ENCODE measurements around the gene KLHL10.
A peak's percentile ranks its signal among the peaks of the same experiment; 100 is the strongest.
"Not testable (repeated sequence)": the region's sequence is repeated elsewhere in the genome, so short reads cannot be mapped to it uniquely, and the experiment has no call there.

The KLHL10 gene

GRCh38 chr17:41851382-41851781, 13.8 kb downstream of the KLHL10 start:
- not testable (repeated sequence) for DNase-seq (ENCODE audit: low spot score)

DNA sequence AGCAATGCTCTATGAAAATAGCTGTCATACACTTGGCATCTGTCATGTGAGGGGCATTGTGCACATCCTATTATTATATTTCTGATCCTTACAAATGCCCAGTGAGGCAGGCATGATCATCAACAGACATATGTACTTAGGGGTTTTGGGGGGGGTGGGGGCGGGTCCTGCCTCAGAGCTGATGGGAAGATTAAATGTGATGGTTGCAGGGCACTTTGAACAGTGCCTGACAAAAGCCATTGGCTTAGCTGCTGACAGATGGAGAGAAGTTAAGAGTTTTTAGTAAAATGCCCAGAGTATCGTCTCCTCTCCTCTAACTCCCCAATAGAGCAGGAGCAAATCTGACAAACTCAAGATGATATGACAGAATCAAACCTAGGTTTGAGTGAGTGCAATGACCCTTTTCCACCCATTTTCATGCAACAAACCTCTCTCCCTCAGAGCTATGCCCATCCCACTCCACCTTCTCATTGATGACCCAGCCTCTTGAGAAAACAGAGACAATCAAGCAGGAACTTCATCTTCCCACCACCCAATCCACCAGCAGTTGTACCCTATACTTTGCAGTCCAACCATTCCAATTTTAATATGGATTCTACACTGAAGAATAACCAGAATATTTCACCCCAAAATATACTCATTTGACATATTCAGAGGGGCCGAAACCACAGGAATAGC, 22.8 kb downstream of the KLHL10 start:
- no peak for DNase-seq (ENCODE audit: low spot score)

- no peak for DNase-seq (ENCODE audit: low spot score)
Measured at GRCh38 chr17:41863074-41863848, 25.6 kb downstream of the KLHL10 start.

GRCh38 chr17:41864498-41864835, 26.8 kb downstream of the KLHL10 start:
- no peak for DNase-seq (ENCODE audit: low spot score)

DNA sequence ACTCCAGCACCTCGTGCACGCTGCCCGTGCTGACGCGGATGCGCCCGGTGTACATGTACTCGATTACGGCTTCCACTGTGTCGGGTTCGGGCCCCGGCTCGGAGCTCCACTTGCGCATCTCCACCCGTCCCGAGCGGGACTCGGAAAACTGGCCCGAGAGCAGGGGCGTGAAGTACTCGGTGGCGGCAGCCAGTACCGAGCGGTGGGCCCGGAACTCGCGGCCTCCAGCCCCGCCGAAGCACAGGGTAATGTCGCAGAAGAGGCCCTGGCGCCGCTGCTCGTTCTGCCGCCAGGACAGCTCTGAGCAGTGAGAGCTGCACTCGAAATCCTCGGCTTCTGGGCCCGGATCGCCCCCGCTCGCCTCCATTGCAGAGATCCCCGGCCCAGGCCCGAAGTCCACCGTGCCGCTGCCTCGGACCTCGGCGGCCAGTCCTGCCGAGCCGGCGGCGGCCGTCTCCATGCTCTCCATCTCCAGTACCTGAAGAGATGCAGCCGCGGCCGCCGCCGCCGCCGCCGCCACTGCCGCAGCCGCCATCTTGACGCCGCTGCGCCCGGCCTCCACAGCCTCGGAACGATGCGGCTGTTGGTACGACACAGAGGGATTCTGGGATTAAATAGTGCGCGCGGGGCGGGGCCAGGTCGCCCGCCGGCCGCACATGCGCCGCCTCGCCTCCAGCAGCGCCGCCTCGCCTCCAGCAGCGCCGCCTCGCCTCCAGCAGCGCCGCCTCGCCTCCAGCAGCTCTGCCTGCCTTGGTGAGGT, 27.4 kb downstream of the KLHL10 start, which contains the start of gene KLHL11:
Gene KLHL11 (minus strand): TSS at position 588 of the 760 bp plus-strand sequence. CDS start 53 bp downstream, at position 535.
- DNase-seq (ENCODE audit: low spot score) = peak; percentile 85

DNA sequence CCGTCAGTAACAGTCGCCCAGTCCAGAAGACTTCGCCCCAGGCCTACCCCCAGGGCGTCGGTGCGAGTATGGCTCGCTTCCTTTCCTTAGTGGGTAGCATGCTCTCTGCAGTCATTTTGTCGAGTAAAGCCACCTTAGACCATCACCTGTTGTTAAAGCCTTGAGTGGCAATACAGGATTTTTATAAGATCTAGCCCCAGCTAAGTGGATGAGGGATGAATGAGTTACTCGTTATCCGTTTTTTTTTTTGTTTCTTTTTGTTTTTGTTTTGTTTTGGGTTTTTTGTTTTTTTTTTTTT, 27.9 kb downstream of the KLHL10 start:
- no peak for DNase-seq (ENCODE audit: low spot score)

GRCh38 chr17:41868568-41868967, 30.9 kb downstream of the KLHL10 start:
- DNase-seq (ENCODE audit: low spot score) = no peak

- no peak for DNase-seq (ENCODE audit: low spot score)
Measured at GRCh38 chr17:41869426-41869825, 31.8 kb downstream of the KLHL10 start.

GRCh38 chr17:41870097-41870496, 32.5 kb downstream of the KLHL10 start:
- DNase-seq (ENCODE audit: low spot score) = no peak

DNA sequence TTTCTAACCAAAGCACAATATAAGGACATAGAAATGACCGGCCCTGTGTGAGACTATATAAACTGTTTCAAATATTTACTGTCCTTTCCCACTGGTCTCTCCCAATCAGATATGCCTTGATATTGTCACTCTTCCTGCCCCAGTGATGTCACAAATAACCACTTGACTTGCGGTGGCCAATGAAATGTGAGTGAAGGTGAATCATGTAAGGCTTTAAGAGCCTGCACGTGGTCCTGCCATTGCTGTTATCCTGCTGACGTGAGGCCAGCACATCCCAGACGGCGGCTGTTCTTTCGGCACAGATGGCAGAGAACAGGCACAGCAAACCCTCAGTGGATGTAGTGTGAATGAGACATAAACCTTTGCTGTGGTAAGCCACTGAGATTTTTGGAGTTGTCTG, 33.0 kb downstream of the KLHL10 start:
- DNase-seq (ENCODE audit: low spot score) = no peak

DNA sequence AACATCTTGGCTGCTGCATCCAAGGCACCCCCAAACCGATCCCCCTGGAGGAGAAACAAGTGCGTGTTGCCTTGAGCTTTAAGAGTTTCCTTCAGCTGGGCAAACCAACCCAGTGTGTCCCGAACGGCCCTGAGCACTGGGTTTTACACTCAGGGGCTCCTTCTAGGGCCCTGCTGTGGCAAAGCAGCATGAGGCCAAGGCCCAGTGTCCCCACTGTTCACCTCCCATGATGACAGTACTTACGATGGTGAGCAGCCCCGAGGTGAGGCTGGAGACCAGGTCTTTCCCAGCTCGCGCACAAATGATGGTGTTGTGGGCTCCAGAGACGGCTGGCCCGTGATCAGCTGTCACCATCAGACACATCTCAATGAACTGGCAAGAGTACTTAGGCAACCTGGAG, 34.2 kb downstream of the KLHL10 start:
- no peak for DNase-seq (ENCODE audit: low spot score)

- DNase-seq (ENCODE audit: low spot score) = no peak
Measured at GRCh38 chr17:41873559-41874292, 36.1 kb downstream of the KLHL10 start.

- not testable (repeated sequence) for DNase-seq (ENCODE audit: low spot score)
Measured at GRCh38 chr17:41874293-41874670, 36.7 kb downstream of the KLHL10 start.

DNA sequence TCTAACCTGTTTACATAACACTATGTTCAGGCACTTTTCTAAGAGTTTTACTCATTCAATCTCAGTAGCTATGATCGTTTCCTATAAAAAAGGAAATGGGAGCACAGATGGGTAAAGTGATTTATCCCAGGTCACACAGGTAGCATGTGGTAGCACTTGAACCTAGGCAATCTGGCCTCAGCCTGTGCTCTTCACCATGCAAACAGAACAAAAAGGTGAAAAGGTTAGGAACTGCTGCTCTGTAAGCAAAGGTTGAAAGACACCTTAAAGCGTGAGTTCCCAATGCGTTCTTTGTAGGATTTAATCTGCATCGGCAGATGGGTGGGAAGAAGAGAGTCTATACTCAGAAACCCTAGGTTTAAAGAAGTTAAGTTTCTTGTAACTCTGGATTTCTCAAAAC, 42.5 kb downstream of the KLHL10 start:
- no peak for DNase-seq (ENCODE audit: low spot score)

- no peak for DNase-seq (ENCODE audit: low spot score)
Measured at GRCh38 chr17:41882756-41883155, 45.1 kb downstream of the KLHL10 start.

DNA sequence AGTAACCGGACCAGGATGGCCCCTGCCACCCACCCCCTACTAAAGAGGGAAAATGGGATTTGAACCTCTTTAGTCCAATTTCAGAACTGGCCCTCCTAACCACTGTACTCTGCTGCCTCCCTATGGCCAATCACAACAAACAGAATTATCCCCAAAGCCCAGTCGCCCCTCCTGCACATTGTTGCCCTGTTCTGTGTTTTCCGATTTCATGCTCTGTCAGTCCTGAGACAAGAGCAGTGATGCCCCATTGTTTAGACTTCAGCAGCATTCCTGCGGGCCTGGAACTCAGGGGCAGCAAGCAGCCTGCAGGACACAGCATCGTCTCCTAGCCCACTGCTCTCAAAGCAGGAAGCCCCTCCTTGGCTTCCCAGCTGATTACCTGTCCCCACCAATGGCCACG, 48.1 kb downstream of the KLHL10 start:
- DNase-seq (ENCODE audit: low spot score) = no peak

DNA sequence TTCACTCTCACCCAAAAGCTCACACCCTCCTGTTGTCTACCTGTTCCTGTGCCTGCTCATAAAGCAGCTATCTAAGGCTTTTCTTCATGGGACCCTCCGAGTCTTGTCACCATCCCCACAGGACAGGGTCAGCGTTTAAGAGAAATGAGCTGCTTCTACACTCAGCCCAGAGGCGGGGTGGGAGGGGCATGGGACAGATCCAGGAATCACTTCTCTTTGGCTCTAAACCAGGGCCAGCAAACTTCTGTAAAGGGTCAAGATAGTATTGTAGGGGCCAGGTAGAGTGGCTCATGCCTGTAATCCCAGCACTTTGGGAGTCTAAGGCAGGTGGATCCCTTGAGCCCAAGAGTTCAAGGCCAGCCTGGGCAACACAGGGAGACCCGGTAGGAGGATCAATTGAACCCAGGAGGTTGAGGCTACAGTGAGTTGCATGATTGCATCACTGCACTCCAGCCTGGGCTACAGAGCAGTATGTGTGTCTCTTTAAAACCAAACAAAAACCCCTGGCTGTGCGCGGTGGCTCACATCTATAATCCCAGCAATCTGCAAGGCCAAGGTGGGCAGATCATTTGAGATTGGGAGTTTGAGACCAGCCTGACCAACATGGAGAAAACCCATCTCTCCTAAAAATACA, 50.8 kb downstream of the KLHL10 start:
- no peak for DNase-seq (ENCODE audit: low spot score)

GRCh38 chr17:41891135-41892020, 53.8 kb downstream of the KLHL10 start:
- DNase-seq (ENCODE audit: low spot score) = no peak

GRCh38 chr17:41892021-41892376, 54.4 kb downstream of the KLHL10 start:
- DNase-seq (ENCODE audit: low spot score) = no peak

DNA sequence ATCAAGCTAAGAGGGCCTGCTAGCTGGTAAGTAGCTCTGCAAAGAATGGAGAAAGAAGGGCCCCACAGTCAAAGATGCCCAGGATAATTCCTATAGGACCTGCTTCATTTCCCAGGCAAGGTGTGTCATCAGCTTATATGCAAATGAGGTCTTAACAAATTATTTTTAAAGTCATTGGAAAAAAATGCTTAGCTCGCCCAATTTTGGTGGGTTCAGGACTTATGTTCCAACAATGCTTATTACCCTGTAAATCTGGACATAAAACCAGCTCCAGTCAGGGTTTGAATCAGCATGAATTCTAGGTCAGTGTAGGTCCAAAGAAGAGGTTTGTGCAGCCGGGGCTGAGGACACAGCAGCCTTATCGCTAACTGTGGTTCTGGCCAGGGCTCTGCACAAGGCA, 55.8 kb downstream of the KLHL10 start:
- no peak for DNase-seq (ENCODE audit: low spot score)

DNA sequence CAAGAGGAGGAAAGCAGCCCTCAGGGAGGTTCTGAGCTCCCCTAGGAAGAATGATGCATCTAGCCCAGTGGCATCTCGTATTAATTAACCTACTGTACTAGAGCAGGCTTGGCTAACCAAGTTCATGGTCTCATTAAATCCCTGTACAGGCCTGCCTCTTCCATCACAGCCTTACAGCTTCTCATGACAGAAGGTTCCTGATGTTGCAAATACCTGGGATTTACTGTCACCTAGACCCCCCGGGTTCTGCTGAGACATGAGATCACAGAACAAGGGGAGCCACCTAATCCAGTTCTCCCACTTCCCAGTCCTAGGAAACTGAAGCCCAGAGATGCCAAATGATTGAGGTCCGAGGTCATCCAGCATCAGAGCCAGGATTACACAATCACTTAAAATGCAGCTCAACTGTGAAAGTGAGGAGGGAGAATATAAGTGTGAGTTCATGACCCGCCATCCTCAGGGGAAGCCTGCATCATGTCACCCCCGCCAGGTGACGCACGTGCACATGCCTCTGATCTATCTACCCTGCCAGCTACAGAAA, 57.2 kb downstream of the KLHL10 start:
- no peak for DNase-seq (ENCODE audit: low spot score)

All from CD4-positive, alpha-beta T cell treated with Interleukin-15 for 4 hours (primary cell).